ENCODE data around the gene MYLK4.

The MYLK4 gene

GRCh38 chr6:2658788-2659187, 91.9 kb downstream of the MYLK4 start:
- no peak for DNase-seq (ENCODE audit: low spot score)

DNA sequence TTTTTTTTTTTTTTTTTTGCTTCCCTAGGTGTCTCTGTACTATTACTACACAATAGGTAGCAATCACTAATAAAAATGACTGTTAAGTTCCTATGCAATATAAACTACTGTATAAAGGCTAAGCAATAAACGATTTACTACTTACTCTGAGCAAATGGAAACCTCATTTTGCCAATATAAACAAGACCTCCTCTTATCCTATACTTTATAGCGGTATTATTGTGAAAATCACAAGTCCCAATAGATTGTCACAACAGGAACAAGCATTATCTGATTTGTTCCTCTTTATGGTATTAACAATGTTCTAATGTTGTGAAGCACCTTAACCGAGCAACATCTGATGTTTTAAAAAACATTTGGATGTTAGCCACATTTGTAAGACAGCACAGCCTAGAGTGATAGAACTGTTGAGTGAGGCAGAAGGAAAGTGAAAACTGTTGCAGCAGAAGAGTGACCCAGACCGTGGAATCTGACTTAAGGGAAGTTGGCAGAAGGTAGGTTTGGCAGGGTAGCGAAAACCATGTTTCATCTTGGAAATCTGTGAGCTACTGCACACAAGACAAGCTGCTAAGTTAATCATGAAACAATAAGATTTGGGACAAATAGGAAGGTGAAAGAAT, 94.2 kb downstream of the MYLK4 start:
- no peak for DNase-seq (ENCODE audit: low spot score)

DNA sequence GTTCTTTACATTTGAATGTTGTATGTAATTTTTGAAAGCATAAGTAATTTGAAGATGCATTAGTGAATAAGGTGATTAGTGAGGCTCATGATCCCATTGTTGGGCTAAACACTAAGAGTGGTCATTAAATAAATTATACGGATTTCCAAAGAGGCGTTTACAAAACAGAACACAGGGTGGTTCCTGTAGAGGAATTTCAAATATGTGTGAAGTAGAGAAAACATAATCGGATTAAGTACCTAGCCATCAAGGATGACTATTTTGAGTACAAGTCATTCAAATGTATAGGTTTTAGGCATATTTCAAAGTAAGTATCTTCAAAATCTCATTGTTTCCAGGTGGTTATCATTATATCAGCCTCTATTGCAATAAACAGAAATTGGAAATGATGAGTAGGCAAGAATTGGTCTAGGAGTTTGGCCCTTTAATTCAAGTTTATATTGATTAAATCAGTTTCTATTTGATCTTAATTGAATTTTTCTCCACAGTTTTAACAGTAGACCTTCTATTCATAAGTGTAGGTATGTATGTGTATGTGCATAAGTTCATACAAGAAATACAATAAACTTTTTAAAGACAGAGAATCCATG, 94.8 kb downstream of the MYLK4 start:
- no peak for DNase-seq (ENCODE audit: low spot score)

DNA sequence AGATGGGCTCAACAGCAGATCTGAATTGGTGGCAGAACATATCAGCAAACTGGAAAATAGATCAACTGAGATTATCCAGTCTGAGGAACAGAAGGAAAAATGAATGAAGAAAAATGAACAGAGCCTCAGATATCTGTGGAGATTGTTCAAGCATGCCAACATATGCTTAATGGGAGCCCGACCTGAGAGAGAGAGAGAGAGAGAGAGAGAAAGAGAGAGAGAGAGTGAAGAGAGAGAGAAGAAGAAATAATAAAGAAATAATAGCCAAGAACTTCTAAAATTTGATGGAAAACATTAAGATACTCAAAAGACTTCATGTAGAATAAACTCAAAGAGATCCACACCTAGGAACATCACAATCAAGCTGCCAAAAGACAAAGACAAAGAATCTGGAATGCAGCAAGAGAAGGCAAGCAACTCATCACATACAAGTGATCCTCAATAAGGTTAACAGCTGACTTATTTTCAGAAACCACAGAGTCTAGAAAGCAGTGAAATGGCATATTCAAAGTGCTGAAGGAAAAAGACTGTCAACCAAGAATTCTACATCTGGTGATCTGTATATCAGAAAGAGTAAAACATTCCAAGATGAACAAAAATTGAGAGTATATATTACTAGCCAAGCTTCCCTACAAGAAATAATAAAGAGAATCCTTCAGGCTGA, 97.2 kb downstream of the MYLK4 start:
- no peak for DNase-seq (ENCODE audit: low spot score)

DNA sequence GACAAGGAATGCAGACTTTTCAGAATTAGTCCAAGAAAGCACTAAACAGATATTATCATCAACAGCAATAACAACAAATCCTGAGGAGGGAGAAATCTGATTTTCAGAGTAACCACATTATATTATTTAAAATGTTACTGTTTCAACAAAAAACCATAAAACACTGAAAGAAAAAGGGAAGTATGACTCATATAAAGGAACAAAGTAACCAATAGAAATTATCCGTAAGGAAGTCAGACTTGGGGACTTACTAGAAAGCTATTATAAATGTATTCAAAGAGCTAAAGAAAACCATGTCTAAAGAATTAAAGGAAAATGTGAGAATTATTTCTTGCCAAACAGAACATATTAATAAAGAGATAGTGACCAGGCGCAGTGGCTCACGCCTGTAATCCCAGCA, 98.1 kb downstream of the MYLK4 start:
- DNase-seq (ENCODE audit: low spot score), result no peak

DNA sequence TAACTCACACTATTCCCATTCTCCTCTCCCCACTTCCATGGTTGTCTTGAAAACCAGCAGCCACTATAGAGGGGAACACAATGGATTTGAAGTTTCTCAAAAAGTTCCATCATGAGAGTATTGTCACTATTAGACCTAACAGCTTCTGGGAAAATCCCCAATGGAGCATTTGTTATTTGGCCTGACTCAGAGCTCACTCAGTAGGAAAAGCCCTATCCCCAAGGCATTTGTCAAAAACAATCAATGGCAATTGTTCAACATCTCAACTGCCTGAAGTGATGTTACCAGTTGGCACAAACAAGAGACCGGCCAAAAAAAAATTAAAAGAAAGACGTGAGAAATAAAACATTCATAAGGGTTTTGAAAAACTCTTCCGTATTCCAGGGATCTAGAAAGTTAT, 98.8 kb downstream of the MYLK4 start:
- no peak for DNase-seq (ENCODE audit: low spot score)

DNA sequence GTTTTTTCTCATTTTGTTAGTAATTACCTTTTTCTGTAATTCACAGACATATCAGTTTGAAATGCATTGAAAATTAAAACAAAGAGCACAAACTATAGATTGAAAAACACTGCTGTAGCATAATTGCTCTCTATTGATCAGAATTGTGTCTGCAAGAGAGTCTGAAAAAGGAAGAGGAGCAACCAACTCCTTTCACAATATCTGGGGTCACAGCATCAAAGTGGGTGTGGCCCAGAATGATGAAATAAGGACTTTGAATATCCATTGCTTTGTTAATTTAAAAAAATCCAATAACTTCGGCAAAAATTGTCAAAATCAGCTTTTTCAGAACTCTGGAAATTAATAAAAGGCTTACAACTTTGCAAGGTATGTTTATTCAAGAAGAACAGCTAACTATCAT, 99.2 kb downstream of the MYLK4 start:
- no peak for DNase-seq (ENCODE audit: low spot score)

DNA sequence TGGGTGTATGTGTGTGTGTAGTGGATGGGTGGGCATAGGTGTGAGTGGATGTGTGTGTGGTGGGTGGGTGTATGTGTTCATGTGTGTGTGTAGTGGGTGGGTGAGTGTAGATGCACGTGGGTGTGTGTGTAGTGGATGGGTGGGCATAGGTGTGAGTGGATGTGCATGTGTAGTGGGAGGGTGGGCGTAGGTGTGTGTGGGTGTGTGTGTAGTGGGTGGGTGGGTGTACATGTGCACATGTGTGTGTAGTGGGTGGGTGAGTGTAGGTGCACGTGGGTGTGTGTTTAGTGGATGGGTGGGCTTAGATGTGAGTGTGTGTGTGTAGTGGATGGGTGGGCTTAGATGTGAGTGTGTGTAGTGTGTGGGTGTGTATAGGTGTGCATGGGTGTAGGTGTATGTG, 104.4 kb downstream of the MYLK4 start:
- DNase-seq (ENCODE audit: low spot score), result no peak

DNA sequence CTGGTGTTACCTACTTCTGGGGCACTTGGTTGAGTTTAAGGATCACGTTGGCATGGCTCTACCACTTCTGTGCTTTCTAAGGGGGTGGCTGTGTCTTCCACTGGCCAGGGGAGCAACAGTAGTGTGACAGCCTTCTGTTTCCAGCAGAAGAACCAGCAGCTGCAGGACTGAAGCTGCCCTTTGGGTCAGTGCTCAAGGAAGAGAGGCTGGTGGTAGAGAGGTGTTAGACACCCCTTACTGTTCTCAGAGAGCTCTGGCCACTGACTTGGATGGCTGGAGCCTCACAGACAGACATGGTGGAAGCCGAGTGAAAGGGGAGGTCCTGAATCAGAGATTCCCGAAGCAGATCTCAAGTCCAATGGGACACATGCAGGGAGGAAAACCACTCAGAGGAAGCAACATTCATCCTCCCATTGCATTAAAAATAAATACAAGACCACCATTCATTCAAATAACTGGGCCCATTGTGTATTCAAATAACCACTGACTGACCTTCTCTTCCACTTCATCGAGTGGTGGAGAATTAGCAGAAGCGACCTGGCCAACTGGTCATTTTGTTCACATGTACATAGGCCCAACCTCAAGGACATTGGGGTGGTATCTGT, 106.7 kb downstream of the MYLK4 start:
- no peak for DNase-seq (ENCODE audit: low spot score)

DNA sequence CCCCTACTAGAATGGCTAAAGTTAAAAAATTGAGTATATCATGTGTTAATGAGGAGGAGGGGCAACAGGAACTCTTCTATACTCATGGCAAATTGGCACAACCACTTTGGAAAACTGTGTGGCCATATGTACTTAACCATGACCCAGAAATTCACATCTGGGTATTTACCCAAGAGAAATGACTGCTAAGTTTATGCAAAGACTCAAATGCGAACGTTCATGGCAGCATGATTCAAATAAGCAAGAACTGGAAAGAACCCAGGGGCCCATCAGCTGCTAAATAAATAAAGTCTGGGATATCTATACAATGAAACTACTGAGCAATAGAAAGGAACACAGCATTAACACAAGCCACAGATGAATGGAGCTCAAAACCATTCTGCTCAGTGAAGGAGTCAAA, 107.6 kb downstream of the MYLK4 start:
- DNase-seq (ENCODE audit: low spot score), result no peak

DNA sequence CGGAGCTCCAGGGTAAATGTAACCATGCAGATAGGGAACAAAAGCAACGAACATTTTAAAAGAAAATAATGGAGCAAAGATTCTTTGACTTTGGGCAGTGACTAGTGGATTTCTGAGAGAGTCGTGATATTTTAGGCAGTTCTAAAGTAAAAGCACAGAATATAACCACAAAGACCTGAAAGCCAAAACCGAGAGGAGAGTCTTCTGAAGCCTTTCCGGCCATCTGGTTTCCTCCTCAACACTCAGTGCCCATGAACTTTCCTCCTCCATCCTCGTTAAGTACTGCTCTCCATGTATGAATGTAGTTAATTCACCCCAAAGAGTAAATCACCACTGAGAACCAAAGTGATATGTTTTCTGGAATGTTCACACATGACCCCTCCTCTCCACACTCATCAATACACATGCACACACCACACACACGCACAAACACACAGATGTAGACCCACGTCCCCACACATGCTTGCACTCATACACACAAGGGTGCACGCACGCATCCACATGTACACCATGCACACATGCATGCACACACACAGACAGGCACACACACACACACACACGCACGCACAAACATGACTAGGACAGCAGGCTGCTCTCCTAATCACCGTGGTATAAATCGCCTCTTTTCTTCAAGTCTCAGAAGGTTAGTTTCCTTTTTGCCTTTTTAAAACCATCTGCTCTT, 109.5 kb downstream of the MYLK4 start:
- no peak for DNase-seq (ENCODE audit: low spot score)

DNA sequence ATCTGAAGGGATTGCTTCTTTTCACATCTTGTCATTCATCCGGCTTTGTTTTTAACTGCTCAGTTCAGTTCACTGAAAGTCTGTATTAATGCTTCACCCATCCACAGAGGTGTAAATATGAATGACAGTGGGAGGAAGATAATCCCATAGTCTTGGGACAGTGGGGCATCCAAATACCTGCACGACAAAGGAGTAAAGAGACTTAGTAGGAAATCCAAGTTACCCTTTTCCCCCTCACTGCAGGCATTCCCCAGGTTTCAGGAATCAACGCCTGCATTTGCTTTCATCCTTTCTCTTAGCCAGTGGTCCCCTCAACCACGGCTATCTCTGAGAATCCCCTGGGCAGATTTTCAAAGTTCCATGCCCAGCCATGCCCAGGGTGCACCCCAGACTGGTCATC, 110.2 kb downstream of the MYLK4 start:
- no peak for DNase-seq (ENCODE audit: low spot score)

DNA sequence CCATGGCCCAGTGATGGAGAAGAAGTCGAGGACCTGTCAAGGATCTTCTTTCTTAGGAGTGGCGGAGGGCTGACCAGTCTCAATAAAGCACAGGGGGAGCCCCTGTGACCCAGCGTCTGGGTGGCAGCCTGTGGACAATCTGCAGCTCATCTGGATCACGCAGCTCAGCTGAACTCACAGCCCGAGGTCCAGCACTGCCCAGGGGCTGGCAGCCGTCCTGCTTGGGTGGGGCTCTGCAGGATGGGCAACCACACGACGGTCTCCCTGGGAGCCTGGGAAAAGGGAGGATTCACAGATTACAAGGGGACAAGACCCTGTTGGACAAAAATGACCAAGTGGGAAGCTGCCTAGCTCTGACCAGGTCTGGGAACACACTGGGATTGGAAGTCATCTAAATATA, 110.8 kb downstream of the MYLK4 start:
- peak; percentile 31 for DNase-seq (ENCODE audit: low spot score)

DNA sequence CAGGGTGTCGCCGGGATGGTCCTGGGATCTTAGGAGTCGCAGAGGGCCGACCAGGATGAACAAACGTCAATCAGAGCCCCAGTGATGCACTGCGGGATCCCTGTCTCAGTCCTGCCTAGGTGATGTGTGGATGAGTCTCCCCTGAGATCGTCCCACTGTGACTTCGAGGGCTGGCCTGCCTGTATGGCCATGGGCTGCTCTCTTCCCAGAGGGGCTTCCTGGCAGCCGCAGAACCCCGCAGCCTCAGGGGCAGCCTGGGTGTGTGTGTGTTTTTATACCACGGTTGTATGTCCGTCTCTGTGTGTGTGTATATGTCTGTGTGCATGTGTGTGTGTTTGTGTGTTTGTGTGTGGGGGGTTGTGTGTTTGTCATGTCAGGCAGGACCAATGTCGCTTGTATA, 111.6 kb downstream of the MYLK4 start:
- DNase-seq (ENCODE audit: low spot score), result no peak

- DNase-seq (ENCODE audit: low spot score), result no peak
Measured at GRCh38 chr6:2636672-2637071, 114.0 kb downstream of the MYLK4 start.

GRCh38 chr6:2635911-2636310, 114.8 kb downstream of the MYLK4 start:
- DNase-seq (ENCODE audit: low spot score), result no peak

GRCh38 chr6:2634139-2634964, 116.4 kb downstream of the MYLK4 start:
- DNase-seq (ENCODE audit: low spot score), result peak; percentile 91

GRCh38 chr6:2633736-2634135, 117.0 kb downstream of the MYLK4 start:
- DNase-seq (ENCODE audit: low spot score), result no peak

DNA sequence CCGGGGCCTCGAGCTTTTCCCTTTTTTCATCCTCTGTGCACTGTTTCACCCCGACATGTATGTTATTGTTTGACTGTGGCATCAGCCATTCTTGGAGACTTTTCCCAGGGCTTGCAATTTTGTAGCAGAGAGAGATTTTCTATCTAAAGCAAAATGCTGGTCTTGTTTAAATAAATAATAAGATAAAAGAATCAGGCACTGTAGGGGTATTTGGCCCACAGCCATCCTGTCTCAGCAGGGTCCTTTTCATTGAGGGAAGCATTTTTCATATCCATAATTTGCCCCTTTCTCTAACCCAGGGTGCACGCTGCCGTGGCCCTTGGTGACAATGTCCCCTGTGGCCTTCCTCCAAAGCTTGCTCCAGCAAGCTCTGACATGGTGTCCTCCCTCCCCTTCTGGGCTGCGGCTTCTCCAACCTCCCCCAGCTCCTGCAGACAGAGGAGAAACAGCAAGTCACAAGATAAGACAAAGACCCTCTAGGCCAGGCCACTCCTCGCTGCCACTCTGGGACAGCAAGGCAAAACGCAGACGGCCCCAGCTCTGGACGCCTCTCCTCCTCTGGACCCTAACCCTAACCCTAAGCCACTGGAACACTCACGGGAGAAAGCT, 117.6 kb downstream of the MYLK4 start:
- DNase-seq (ENCODE audit: low spot score), result no peak

GRCh38 chr6:2632368-2632767, 118.4 kb downstream of the MYLK4 start:
- no peak for DNase-seq (ENCODE audit: low spot score)

DNA sequence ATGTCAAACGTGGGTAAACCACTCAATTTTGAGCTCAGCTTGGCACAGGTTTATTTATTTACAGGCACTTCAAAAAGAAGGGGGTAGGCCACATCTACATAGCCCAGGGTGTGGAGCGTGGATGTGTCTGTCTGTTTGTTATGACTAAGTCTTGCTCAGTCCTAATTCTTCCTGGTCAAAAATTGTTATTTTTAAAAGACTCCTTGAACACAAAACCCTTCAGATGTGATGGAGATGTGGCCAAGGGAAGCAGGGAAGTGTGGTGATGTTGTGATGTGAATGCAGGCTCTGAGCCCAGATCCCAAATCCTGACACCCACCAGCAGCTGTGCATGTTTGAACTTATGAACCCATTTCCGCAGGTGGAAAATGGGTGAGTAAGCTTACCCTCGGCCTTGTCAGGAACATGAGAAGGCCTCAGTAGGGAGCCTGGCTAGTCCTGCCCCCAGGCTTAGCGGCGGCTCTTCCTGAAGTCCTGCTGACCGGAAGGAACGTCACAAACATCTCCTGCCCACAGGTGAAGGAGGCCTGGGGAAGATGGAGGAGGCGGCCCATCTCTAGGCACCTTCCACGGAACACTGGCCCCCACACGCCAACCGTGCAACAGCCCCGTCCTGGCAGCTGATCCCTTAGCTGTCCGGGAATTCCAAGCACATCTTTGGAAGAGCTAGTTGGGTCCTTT, 119.7 kb downstream of the MYLK4 start:
- DNase-seq (ENCODE audit: low spot score), result no peak
